ENCODE data around the gene ZFHX2.

Gene ZFHX2

GRCh38 chr14:23559926-23560520 lies 8.5 kb upstream of the ZFHX2 start:
- no peak for DNase-seq (ENCODE audit: low spot score)

- DNase-seq (ENCODE audit: low spot score), result peak; percentile 55
Measured at GRCh38 chr14:23559010-23559925, 7.7 kb upstream of the ZFHX2 start.

- no peak for DNase-seq (ENCODE audit: low spot score)
Measured at GRCh38 chr14:23558346-23559009, 6.9 kb upstream of the ZFHX2 start.

GRCh38 chr14:23557946-23558345 lies 6.4 kb upstream of the ZFHX2 start:
- no peak for DNase-seq (ENCODE audit: low spot score)

GRCh38 chr14:23557521-23557920 lies 6.0 kb upstream of the ZFHX2 start:
- DNase-seq (ENCODE audit: low spot score), result no peak

- DNase-seq (ENCODE audit: low spot score), result no peak
Measured at GRCh38 chr14:23556700-23557440, 5.3 kb upstream of the ZFHX2 start.

- DNase-seq (ENCODE audit: low spot score), result peak; percentile 92
Measured at GRCh38 chr14:23555882-23556699, 4.5 kb upstream of the ZFHX2 start, which contains the start of gene THTPA. Gene THTPA (plus strand): TSS chr14:23556271. CDS start chr14:23556758, 487 bp downstream.

GRCh38 chr14:23555533-23555881 lies 3.9 kb upstream of the ZFHX2 start:
- DNase-seq (ENCODE audit: low spot score), result no peak

- DNase-seq (ENCODE audit: low spot score), result no peak
Measured at GRCh38 chr14:23550812-23551265, 726 bp downstream of the ZFHX2 start.

GRCh38 chr14:23550131-23550811 lies 1.3 kb downstream of the ZFHX2 start:
- no peak for DNase-seq (ENCODE audit: low spot score)

- DNase-seq (ENCODE audit: low spot score), result no peak
Measured at GRCh38 chr14:23548351-23549318, 2.9 kb downstream of the ZFHX2 start.

GRCh38 chr14:23547924-23548323 lies 3.6 kb downstream of the ZFHX2 start:
- DNase-seq (ENCODE audit: low spot score), result no peak

GRCh38 chr14:23546450-23547035 lies 5.0 kb downstream of the ZFHX2 start:
- no peak for DNase-seq (ENCODE audit: low spot score)

GRCh38 chr14:23545740-23546365 lies 5.7 kb downstream of the ZFHX2 start:
- no peak for DNase-seq (ENCODE audit: low spot score)

- DNase-seq (ENCODE audit: low spot score), result peak; percentile 74
Measured at GRCh38 chr14:23544511-23545447, 6.8 kb downstream of the ZFHX2 start.

GRCh38 chr14:23543403-23543802 lies 8.2 kb downstream of the ZFHX2 start:
- no peak for DNase-seq (ENCODE audit: low spot score)

- DNase-seq (ENCODE audit: low spot score), result no peak
Measured at GRCh38 chr14:23542261-23542660, 9.3 kb downstream of the ZFHX2 start.

- no peak for DNase-seq (ENCODE audit: low spot score)
Measured at GRCh38 chr14:23540141-23540469, 11.5 kb downstream of the ZFHX2 start.
